ENCODE results near the gene FEZ2.

Gene FEZ2

DNA sequence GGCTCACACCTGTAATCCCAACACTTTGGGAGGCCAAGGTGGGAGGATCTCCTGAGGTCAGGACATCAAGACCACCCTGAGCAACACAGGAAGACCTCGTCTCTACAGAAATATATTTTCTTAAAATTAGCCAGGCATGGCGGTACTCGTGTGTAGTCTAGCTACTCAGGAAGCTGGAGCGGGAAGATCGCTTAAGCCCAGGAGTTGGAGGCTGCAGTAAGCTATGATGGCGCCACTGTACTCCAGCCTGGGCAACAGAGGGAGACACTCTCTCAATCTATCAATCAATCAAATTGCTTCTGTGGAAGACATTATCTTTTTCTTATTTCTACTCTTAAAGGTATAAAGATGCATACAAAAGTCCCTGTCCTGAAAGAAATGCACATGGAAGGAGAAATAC is 11.3 kb downstream of the FEZ2 start:
- DNase-seq, result no peak

DNA sequence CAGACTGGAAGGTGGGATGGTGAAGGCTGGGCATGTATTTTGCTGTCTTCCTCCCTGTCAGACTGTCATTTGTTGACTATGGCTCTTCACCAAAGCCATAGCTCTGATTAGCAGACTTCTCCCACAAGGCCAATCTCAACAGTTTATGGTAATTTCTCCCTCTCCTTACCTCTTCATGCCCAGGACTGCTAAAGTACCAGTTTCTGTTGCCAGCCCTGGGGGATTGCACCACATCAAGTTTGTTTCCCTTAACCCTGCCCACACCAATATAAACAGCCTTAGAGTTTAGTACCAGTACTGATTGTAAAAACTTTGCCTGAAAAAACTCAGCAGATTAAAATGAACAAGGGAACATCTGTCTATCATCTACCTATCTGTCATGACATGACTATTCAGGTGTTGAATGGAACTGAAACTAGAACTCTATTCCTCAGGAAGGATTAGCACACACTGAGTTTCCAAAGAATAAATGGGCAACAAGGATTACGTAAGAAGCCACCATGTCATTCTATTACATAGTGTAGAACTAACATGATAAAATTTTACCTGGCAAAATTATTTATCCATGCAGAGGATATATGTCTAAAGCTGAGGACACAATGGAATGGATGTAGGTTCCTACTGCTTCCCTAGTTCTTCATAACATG is 13.7 kb downstream of the FEZ2 start:
- no peak for DNase-seq

DNA sequence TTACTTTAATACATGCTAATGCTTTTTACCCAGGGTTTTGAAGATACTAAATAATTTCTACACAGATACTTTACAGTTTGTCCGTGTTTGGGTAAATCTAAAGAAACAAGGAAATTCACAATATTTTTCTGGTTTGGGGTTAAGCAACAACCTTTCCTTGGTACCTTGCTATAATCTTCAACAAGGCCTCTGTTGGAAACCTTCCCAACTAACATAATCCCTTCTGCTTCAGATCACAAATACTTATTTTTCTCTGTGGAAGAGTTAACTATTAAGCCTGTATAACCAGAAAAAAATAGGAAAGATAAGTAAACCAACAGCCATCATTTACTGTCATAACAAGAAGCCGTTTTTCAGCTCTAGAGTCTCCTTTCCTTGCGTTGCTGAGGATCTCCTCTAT is 15.0 kb downstream of the FEZ2 start:
- DNase-seq, result no peak

DNA sequence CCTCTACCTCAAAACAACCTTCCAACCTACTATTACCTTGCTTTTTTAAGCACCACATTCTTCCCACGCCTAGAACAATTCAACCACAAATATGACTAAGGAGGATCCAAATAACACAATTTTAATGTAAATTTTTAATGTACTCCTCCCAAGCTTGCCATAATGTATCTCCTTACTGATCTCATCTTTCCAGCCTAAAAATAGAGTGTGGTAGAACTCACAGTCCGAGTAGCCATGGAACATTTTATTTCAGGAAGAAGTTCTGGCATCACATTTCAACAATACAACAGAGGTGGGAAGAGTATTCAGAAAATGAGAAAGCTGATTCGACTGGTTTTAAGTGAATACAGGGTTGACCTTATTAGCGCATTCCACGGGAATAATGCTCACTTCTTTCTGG is 15.4 kb downstream of the FEZ2 start:
- no peak for DNase-seq

DNA sequence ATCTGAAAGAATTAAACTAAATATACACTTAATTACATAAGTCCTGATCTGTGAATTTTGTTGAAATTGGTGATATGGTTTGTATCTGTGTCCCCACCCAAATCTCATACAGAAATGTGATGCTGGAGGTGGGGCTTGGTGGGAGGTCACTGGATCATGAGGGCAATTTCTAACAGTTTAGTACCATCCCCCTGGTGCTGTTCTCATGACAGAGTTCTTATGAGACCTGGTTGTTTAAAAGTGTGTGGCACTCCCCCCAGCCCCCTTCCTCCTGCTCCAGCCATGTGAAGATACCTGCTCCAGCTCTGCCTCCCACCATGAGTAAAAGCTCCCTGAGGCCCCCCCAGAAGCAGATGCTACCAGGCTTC is 18.7 kb downstream of the FEZ2 start:
- DNase-seq, result no peak

DNA sequence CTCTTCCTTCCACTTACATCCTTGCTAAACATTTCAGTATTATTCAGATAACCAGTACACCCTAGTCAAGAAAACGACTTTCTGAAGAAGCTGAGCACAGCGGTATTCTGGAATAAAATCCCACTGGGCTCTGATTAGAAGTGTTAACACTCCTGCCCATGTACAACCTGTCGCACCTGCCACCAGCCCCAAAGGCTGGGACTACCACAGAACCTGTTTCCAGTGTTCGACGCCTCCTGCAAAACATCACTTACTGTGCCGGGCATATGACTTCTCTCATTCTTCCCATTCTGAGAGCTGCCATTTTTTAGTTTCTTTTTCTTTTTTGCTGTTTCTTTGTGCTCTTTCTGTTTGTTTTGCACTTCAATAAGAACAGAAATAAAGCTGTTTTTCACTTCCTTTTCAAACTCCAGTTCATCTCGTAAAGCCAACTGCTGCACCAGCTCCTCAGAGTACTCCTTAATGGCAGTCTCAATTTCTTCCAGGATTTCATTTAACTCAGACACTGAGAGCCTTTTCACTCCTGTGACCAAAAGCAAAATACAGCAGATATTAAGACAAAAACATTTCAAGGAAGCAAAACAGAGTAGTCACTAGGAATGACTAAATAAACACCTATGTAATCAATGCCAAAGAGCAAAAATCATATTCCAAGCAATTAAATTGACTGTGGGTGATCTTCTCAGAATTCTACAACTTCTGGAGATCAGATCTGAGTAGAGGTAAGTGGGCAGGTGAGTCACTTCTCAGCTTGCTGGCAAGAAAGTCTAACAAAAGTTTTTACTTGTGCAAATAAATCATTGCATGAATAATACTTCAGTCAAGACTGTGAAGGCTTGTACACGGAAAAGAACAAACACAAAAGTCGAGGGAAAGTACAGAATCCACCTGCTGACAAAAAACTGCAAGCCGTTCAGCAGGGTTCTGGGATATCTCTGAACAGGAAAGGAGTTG is 19.3 kb downstream of the FEZ2 start:
- no peak for DNase-seq

DNA sequence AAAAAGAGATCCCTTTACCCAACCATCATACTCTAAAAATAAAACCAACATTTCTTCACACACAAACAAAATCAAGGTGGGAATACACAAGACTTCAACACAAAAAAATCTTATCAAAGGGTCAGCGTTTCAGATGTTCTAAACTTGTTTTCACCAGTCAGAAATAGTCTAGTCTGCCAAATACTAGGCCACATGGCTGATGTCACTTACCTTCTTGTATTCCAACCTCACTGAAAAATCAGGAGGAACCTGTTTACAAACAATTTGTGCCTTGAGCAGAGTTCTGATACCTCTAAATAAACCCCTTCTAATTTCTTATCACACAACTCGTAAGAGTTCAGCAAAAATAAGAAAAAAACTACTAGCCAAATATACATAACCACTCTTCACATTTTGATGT is 20.1 kb downstream of the FEZ2 start:
- no peak for DNase-seq

DNA sequence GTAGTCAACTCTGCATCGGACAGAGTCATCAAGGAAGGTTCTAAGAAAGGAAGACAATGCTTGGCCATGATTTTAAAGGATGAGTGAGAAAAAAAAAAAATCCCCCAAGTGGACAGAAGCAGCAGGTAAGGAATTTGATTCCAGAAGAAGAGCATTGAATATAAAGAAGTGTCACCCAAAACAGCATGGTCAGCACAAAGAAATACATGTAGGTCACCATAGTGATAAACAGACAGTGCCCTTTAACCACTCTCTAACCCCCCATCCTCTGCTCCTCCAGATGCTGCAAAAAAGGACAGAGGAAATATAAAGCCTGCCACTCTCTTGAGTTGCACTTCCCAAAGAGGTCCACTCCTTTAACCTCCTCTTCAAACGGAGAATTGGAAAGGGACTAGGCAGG is 23.4 kb downstream of the FEZ2 start:
- DNase-seq, result no peak

DNA sequence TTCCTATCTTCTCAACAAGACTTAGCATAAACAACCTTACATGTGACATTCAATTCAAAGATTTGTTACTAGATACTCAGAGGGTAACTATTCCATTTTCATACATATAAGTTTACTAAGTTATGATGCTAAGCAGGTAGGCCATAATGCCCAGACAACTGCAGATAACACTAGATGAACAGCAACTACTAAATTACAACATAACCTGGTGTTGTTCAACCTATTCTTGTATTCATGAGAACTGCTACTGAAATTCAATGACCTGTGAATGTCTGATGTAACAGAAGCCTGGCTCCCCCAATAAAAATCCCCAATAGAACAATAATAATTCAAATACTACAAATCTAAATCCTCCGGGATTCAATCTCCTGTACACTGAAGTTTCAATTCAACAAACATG is 24.8 kb downstream of the FEZ2 start:
- DNase-seq, result no peak

DNA sequence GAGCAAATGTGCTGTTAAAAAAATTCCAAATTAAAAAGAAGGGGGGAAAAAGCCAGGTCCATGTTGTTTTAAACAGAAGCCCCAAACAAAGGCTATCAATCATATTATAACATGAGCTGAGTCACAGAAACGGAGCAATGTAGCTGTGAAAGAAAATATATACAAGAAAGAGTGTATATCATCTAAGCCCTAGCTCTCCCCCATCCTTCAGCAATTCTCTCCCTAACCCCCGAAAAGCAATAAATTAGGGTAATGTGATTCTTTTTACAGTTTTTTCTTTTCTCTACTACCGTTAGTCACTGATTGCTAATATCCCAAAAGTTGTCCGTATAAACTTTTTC is 25.3 kb downstream of the FEZ2 start:
- no peak for DNase-seq

DNA sequence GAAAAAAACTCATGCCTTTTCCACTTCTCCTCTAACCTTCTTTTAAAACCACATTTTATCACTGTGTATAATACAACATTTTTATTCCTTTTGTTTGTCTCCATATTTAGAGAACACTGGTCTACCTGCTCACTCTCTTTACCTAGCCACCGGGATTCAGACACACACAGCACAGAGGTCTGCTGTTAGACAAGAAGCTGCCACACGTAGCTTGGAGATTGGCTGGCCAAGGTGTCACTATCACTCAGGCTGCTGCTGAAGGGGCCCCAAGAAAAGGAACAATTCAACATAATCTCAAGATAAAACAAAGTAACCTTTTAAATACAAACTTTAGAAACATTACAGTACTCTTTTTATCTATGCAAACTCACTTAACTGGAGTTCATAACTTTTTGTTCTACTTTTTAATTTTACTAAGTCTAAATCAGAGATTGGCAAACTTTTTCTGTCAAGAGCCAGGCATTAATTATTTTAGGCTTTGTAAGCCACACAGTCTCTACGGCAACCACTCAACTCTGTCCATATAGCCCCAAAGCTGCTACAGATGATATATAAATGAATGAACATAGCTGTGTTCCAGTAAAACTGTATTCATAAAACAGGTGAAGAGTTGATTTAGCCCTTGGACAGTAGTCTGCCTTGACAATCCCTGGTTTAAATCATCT is 25.8 kb downstream of the FEZ2 start:
- DNase-seq, result no peak

DNA sequence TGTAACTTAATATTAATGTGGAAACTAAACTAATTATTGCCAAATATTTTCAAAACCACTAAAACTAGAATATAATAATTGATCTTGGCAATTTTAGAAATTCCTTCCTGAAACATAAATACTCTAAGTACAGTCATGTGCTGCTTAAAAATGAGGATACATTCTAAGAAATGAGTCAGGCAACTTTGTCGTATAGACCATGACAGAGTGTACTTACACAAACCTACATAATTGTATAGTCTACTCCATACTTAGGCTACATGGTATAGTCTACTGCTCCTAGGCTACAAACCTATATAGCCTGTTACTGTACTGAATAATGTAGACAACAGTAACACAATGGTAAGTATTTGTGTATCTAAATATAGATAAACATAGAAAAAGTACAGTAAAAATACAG is 27.6 kb downstream of the FEZ2 start:
- DNase-seq, result no peak

DNA sequence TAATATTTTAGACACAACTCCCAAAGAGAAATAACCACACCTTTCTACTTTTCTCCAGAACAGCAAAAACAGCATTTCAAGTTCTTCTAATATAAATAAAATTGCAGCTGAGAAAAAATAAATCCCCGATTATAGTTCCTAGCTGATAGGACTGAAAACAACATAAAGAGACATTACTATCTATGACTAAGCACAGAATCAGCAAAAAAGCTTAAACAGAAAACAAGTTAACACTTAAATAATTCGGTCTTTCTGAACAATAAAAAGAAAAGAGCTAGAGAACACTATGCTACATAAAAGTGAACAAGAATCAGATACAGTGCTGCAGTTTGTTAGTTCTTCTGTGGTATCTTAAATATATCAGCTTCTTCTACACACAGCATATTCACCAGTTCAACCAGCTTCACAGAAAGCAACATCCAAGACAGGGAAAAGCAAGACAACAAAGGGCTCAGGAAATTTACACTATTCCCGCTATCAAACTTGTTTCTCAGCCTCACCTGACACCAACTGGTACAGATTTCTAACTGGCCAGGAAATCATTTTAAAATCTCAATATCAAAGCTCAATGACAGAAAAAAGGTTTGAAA is 28.6 kb downstream of the FEZ2 start:
- DNase-seq, result no peak

DNA sequence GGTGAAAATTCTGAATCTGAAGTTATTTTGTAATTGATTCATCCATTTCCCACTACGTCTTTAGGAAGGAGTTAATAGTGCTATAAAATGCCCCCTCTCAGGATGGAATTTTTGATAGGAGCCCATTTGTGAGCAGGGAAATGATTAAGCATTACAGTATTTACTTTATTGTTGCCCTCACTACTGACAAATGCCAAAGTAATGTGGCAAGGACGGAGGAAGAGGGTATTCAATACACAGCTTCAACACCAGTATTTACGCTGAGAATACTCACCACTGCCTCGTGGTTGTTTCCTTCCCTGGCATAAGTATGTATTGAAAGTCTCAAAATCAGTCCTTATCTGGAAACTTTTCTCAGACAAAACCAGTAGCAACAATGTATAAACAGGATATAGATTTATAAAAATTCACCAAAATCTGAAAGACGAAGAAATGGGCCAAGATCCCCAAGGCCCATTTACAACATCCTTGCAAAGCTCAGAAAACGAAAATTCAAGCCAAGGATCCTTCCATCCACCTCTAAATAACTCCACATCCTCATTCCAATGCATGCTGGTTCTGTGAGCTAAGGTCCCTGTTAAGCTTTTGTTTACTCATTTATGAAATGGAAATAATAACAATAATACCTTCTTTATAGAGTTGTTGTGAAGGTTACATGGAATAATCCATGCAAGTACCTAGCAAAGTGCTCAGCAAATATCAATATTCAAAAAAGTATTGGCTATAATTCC is 29.3 kb downstream of the FEZ2 start:
- DNase-seq, result no peak

DNA sequence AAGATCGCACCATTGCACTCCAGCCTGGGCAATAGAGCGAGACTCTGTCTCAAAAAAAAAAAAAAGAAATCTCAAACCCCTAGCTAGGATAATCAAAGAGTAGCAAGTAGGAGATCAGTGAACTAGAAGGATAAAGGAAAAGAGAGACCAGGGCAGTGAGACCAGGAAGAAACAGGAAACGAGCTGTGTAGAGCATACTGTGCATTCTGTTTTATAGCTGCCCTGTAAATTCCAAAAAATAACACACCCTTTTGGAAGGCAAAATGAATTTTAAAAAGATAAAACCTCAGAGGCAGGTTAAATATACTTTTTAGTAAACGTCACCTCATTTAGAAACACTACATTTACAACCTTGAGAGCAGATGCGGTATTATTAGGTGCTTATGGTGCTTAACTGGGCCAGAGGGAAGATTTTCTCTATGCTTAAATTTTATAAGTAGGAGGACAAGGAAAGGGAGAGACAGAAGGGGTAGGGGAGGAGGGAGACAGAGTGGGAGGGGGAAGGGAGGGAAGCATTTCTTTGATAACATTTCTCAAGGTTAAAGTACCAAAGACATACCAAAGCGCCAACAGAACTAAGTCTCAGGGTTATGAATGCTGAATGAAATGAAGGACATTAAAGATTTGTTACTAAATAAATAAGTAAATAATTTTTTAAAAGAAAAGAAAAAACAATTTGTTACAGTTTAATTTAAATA is 30.1 kb downstream of the FEZ2 start:
- DNase-seq, result no peak

DNA sequence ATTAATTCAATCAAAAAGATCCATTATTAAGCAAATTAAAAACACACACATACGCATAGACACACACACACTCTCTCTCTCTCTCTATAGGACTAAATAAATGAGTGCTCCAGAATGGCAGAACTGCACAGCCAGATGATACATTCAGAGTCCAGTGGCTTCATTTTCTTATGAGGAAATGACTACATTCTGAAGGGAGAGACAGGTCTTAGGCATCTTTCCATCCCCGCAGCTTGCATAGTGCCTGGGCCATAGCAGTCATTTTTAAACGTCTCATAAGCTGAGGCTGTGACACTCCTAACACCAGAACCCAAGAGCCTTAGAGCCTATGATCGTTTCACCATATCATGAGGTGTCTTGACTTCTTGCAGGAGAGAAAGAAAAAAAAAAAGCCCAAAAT is 31.1 kb downstream of the FEZ2 start:
- DNase-seq, result no peak

DNA sequence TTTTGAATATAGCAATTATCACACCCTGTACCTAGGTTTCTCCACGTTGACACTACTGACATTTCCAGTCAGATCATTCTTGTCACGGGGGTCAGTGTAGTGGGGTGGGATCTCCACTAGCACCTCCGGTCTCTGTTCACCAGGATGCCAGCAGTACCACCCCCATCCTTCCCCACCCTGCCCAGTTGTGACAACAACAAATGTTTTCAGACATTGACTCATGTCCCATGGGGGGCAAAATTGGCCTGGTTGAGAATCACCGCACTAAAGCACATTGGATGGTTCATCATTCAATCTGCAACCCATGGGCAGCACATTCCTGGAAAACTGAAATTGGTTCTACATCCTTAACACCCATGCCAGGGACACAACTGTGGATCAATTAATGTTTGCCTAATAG is 32.3 kb downstream of the FEZ2 start:
- no peak for DNase-seq

DNA sequence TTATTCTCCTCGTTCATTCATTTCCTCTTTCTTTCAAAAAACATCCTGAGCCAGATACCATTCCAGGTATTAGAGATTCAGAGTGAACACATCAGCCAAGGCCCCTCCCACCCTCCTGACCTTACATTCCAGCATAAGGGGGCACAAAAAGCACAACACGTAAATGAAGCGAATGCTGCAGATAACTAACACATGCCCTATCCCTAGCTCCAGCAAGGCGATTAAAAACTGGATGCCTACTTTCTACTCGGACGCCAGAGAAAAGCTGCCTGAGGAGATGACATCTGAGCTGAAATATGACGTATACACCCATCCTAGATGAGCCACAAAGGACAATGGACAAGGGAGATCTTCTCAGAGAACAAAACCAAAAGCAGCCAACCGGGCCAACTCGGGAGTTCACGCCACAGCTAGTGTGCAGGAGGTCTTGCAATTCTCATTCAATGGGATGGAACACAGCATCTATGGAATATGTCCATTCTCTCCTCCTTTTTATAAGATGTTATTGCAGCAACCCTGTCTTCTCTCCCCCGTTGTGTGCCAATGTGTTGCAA is 33.5 kb downstream of the FEZ2 start:
- DNase-seq, result no peak

DNA sequence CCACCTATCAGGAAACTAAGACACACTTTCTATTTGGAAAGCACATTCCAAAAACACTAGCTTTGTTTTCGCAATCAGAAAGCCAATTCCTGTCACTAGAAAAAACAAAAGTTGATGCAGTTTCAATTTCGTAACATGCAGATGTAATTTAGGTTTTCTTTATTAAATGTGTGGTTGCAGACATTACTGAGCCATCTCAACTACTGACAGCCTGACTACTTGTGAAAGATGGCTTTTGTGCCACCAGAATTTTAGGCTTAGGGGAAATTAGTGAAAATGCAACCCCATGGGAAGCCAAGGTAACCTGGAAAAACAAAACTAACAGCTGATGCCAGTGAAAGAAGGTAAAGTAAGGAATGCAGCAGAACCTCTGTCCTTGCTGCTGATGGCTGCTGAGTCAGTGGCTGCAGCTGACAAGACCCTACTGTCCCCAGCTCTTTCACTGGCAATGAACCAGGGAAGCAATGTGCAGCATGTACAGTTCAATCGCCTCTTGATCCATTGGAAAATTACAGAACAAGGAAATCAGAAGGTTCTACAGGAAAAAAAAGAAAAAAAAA is 34.9 kb downstream of the FEZ2 start:
- no peak for DNase-seq

DNA sequence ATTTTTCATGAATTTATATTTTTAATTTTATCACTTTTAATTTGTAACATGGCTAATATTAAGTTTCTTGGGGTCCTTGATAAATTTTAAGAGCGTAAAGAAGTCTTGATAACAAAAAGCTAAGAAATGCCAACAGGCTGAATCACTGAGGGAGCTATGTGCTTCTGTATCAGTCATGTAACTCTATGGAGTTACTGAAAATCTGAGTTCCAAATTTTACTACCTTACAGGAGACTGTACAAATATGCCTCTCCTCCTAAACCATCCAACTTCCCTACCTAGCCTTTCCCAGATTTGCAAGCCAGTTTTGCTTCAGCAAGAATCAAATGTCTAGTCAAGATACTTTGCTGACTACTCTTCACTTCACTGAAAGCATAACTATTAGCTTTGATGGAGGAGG is 35.7 kb downstream of the FEZ2 start:
- no peak for DNase-seq

DNA sequence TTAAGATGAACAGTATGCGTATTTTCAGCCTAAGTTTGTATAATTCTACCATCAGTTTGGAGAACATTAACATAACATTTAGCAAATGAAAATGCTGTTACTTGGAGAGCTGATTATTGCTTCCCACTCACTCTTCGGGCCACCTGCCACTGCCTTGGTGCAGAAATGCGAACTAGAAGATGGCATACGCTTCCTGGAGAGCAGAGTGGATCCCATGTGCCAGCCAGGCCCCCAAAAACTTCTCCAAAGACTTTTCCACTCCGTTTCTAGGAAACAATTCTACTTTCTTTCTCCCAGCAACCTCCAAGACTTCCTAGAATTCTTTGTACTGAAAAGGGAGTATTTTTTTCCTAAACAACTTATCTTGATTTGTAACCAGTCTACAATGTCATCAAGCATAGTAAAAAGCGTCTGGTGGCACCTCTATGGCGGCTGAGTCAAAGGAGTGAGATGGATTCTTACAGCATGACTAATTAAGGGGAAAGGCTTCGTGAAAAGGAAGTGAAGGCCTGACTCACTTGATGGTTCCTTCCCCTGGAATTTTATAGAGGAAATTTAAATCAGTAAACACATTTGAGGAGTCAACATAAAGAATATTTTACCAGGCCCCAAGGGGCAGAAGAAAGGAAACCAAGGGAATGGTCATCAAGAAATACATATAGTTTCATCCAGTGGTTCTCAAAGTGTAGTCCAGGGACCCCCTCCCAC is 36.6 kb downstream of the FEZ2 start:
- DNase-seq, result no peak

Measured in 8988T (cell line).